Right hindlimb (tissue), 1 donor: ENCODE measurements around the gene SIN3B.

Experiments
- DNase-seq: peaks from one replicate; pipeline ENCODE4 v3.0.0-alpha.2; 2018

The SIN3B gene

DNA sequence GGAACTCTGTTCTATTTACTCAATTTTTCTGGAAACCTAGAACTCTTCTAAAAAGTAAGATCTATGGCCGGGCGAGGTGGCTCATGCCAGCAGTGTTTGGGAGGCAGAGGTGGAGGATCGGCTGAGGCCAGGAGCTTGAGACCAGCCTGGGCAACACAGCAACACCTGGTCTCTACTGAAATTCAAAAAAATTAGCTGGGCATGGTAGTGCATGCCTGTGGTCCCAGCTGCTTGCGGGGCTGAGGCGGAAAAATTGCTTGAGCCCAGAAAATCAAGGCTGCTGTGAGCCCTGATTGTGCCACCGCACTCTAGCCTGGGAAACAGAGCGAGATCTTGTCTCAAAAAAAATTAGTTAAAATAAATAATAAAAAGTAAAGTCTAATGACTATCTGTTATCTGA lies 88.2 kb downstream of the SIN3B start:
- DNase-seq, result no peak

DNA sequence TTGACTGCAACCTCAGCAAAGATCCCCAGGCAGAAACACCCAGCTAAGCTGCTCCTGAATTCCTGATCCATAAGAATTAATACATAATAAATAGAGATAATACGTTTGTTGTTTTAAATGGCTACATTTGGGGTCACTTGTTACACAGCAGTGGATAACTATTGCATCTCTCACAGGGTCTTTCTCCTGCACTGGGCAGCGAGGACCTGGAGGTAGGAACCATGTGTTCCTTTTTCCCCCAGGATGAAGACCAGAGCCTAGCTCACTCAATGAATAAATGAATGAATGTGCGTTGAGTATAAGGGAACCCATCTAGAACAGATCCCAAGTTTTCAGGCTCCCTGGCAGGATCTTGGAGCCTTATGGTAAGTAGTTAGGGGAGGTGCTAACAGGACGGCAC lies 90.3 kb downstream of the SIN3B start:
- no peak for DNase-seq

DNA sequence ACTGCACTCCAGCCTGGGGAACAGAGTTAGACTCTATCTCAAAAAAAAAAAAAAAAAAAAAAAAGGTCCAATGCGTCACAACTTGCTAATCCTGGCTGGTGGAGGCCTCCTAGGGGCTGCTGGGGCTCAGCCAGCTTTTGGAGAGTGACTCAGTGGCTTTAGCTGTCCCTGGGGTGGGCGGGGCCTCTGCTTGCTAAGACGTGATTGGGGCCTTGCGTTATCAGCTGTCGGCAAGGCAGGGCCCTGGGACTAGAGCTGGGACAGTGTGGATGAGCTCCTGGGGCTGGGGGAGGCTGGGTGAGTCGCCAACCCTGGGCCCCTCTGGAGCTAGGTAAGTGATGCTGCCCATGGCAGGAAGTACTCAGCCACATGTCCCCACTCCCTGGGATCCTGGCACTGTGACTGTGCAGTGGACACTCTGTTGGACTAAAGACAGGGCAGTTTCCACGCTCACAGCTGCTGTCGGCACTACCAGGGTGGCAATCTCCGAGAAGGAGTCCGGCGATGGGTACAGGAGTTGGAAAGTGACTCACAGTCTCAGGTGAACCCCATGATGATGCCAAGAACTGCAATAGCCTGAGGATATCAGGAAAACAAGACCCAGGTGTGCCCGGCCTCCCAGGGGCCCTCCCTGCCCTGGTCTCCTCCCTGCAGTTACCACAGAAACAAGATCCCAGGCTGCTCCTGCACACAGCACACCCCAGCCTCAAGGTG lies 91.8 kb downstream of the SIN3B start:
- DNase-seq, result no peak

DNA sequence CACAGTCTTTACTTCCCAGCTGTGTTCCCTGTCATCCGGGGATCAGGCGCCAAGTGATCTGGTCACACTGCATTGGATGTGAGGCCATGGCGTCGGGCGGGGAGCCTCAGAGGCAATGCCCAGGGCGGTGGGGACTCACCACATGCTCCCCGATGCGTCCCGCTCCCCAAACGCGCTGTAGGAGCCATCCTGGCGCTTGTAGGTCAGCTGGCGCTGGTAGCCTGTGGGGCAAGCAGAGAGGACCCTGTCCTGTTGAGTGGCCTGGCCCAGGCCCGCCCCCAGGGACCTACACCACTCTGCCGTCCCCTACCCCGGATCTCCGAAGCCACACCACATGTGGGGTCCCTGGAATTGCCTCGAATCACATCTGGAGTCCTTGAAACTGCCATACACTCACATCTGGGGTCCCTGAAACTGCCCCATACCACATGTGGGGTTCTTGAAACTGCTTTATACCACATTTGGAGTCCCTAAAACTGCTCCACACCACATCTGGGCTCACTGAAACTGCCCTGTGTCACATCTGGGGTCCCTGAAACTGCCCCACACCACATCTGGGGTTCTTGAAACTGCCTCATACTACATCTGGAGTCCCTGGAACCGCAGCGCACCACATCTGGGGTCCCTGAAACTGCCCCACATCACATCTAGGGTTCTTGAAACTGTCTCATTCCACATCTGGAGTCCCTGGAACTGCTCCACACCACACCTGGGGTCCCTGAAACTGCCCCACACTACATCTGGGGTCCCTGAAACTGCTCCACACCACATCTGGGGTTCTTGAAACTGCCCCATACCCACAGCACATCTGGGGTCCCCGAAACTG lies 92.8 kb downstream of the SIN3B start:
- no peak for DNase-seq

DNA sequence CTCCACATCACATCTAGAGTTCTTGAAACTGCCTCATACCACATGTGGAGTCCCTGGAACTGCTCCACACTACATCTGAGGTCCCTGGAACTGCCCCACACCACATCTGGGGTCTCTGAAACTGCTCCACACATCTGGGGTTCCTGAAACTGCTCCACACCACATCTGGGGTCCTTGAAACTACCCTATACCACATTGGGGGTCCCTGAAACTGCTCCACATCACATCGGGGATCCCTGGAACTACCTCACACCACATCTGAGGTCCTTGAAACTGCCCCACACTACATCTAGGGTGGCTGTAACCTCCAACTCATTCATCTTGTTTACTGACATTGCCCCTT lies 93.4 kb downstream of the SIN3B start:
- DNase-seq, result no peak

DNA sequence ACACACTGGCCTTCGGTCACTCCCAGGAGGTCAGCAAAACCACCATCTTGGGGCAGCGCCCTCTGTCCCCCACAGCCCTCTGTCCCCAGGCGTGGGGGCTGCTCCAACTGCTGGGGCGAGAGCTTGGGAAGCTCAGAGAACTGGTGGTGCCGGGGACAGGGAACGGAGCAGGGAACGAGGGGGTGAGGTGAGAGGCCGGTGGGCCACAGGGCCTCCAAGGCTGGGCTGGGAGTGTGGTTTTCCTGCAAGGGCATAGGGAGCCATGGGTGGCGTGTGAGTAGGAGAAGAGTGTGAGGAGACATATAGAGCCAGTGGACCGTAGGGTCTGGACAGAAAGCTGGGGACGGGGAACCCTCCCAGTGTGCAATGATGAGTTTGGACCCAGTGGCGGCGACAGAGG lies 93.8 kb downstream of the SIN3B start:
- no peak for DNase-seq

DNA sequence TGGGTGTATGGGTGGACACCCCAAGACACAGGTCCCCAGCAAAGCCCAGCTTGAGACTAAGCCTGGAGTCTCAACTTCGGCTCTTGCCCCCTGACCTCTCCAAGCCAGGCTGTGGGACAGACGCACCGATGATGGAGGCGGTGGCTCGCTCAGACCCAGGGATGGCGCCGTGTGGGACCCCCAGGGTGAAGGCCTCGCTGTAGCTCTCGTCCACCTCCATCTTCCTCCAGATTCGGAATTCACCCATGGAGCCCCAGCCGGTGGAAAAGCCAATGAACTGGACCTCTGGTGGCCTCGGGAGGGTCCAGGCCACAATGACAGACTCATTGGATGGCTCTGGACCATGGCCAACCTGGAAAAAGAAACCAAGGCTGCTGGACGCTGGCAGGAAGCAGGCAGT lies 98.7 kb downstream of the SIN3B start:
- no peak for DNase-seq

DNA sequence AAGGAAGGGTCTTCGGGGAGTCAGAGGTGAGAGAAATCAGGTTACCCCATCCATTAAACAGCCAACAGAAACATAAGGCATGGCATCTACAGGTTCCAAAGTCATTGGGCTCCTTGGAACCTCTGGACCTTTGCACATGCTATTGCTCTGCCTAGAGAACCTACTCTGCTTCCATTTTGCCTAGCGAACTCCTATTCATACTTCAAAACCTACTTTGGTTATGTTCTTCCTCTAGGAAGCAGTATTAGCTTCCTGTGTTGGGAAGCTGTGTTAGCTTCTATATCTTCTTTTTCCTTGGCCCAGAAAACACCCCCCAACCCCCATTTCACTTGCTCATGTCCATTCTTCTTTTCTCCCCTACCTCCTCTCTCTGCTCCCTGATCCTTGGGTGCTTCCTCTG lies 99.2 kb downstream of the SIN3B start:
- DNase-seq, result no peak

DNA sequence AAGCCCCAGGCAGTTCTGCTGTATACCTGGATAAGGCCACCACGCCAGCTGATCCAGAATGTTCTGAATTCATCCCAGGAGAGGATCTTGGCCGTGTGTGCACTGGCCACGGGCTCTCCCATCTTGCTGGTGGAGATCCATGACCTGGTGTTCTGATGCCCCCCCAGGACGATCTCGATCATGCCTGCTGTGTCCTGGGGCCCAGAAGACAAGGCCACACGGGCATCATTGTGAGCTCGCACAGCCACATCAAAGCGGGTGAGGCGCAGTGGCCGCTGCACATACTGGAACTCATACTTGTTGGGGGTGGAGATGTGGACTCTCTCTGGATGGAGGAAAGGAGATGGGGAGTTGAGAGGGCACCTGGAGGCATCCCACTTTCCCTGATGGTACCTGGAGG lies 99.7 kb downstream of the SIN3B start:
- DNase-seq, result no peak
